Measurements from ENCODE around the gene CLDN15. TPM values are rescaled to one million over a fixed set of nuclear protein-coding genes. Genes with fewer than 3 reads are reported as not detected.

CLDN15 gene
- polyA plus RNA-seq, 1 experiment: 3.7 TPM

GRCh38 chr7:101232141-101232850 lies 5.3 kb downstream of the CLDN15 start:
- CTCF ChIA-PET: no interaction called here
- H3K4me3 ChIP-seq (ENCODE audit: low read depth, low read length): peak overlapping the region; percentile 16
- no peaks in the 10 kb centered on the region for H3K27me3 ChIP-seq (ENCODE audit: control insufficient read depth, insufficient read depth, low read length)
- POLR2A ChIA-PET: interaction anchor here (0.6 kb wide), 1 partner anchor 38 kb away, joined by 3 read pairs; no protein-coding TSS in a partner anchor
- no peak for TF ChIP-seq CTCF (IDR thresholded peaks at IDR 0.05; ENCODE audit: insufficient read depth, low read depth, low read length)
- no peak for DNase-seq (ENCODE audit: low read depth)
- peaks cover 3% of the 10 kb centered on the region for H3K36me3 ChIP-seq (ENCODE audit: control insufficient read depth, insufficient read depth, low read length)

- ChIA-PET POLR2A (interaction anchor here (0.6 kb wide), 1 partner anchor 38 kb away, joined by 3 read pairs; no protein-coding TSS in a partner anchor), CTCF (interaction anchor here (1.3 kb wide), 1 partner anchor 12 kb away, joined by 3 read pairs; no protein-coding TSS in a partner anchor)
- TF ChIP-seq CTCF (IDR thresholded peaks at IDR 0.05; ENCODE audit: insufficient read depth, low read depth, low read length): no peak
- H3K4me3 ChIP-seq (ENCODE audit: low read depth, low read length): no peak overlapping the region
- no peaks in the 10 kb centered on the region for H3K27me3 ChIP-seq (ENCODE audit: control insufficient read depth, insufficient read depth, low read length)
- DNase-seq (ENCODE audit: low read depth): no peak
- peaks cover 4% of the 10 kb centered on the region for H3K36me3 ChIP-seq (ENCODE audit: control insufficient read depth, insufficient read depth, low read length)
Observed at GRCh38 chr7:101231644-101232043, 6.0 kb downstream of the CLDN15 start.

GRCh38 chr7:101226721-101227120 lies 10.9 kb downstream of the CLDN15 start:
- no peak overlapping the region for H3K4me3 ChIP-seq (ENCODE audit: low read depth, low read length)
- ChIA-PET POLR2A (no interaction called here), CTCF (interaction anchor here (0.6 to 2.1 kb wide), 3 partner anchors 10 to 83 kb away, joined by 4 to 11 read pairs (median 5); partner anchors contain the start of gene PLOD3)
- peaks cover 21% of the 10 kb centered on the region for H3K36me3 ChIP-seq (ENCODE audit: control insufficient read depth, insufficient read depth, low read length)
- TF ChIP-seq CTCF (IDR thresholded peaks at IDR 0.05; ENCODE audit: insufficient read depth, low read depth, low read length): no peak
- no peaks in the 10 kb centered on the region for H3K27me3 ChIP-seq (ENCODE audit: control insufficient read depth, insufficient read depth, low read length)
- DNase-seq (ENCODE audit: low read depth): no peak

- H3K27me3 ChIP-seq (ENCODE audit: control insufficient read depth, insufficient read depth, low read length): no peaks in the 10 kb centered on the region
- DNase-seq (ENCODE audit: low read depth): no peak
- ChIA-PET POLR2A (no interaction called here), CTCF (interaction anchor here (0.8 to 2.1 kb wide), 3 partner anchors 9 to 81 kb away, joined by 3 to 11 read pairs (median 4); no protein-coding TSS in a partner anchor)
- peaks cover 21% of the 10 kb centered on the region for H3K36me3 ChIP-seq (ENCODE audit: control insufficient read depth, insufficient read depth, low read length)
- no peak overlapping the region for H3K4me3 ChIP-seq (ENCODE audit: low read depth, low read length)
- TF ChIP-seq CTCF (IDR thresholded peaks at IDR 0.05; ENCODE audit: insufficient read depth, low read depth, low read length): no peak
Observed at GRCh38 chr7:101225650-101226049, 12.0 kb downstream of the CLDN15 start.

- H3K27me3 ChIP-seq (ENCODE audit: control insufficient read depth, insufficient read depth, low read length): no peaks in the 10 kb centered on the region
- peaks cover 21% of the 10 kb centered on the region for H3K36me3 ChIP-seq (ENCODE audit: control insufficient read depth, insufficient read depth, low read length)
- TF ChIP-seq CTCF (IDR thresholded peaks at IDR 0.05; ENCODE audit: insufficient read depth, low read depth, low read length): no peak
- POLR2A ChIA-PET: no interaction called here
- CTCF ChIA-PET: interaction anchor here (1.3 kb wide), 1 partner anchor 21 kb away, joined by 3 read pairs; no protein-coding TSS in a partner anchor
- no peak overlapping the region for H3K4me3 ChIP-seq (ENCODE audit: low read depth, low read length)
- DNase-seq (ENCODE audit: low read depth): no peak
Observed at GRCh38 chr7:101223528-101223927, 14.1 kb downstream of the CLDN15 start.
